Body of pancreas (tissue), 4 donors: ENCODE data around the gene NFYC.

Source experiments
- CTCF ChIP-seq, 7 experiments: fragments of 450-650 bp in 4 of 7; fragments of 200-600 bp in 3 of 7; sonication (generic) in 3 of 7; IDR thresholded peaks; one replicate each; pipeline ENCODE4 v1.5.1; 2016 to 2019; ENCODE audit warnings: antibody characterized with exemption in 7 of 7
- POLR2A ChIP-seq, 3 donors: fragments of 450-650 bp; IDR thresholded peaks; one replicate each; pipeline ENCODE4 v1.6.1; 2016; ENCODE audit warnings: antibody characterized with exemption in 3 of 3, mild to moderate bottlenecking in 2 of 3

GRCh38 chr1:40786171-40786994 is 94.9 kb downstream of the NFYC start:
- TF ChIP-seq CTCF (IDR thresholded peaks at IDR 0.05), result no peak
- TF ChIP-seq POLR2A (IDR thresholded peaks at IDR 0.05), result no peak
